Measurements from ENCODE around the gene ZFPL1.

The ZFPL1 gene

DNA sequence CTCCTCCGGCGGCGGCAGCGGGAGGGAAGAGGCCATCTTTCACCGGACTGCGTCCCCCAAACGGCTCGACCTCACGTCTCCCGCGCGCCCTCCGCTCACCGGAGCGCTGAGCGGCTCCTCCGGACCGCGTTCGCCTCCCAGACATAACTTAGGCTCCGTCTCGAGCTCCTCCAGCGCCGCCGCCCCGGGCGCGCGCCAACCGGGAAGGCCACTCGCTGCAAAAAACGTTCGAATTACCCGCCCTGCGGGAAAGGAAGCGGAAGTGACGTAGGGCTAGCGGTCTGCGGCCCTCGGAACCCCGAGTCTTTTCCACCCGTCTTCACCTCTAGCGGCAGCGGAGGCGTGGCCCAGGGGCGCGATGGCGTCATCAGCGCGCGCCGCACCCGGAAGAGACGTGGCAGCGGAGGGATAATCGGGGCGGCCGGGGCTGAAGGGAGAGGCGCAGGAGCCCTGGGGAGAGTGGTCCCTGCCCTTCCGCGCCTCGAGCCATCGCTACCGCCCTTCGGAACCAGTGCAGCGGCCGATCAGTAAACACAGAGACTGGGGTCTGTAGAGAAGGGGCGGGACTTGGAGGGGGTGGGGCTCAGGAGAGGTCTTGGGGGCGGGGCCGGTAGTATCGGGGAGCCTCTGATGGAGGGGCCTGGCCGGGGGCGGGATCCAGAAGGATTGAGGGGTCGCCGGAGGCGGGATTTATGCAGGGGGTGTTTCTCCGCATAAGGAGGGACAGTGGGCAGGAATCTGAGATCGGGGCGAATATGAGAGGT lies at the start of gene ZFPL1, which contains the start of gene CDCA5:
ZFPL1 (plus strand) TSS at position 389 of the 764 bp plus-strand sequence. CDS start 477 bp downstream, outside the sequence.
CDCA5 (minus strand) TSS at position 207 of the 764 bp plus-strand sequence; CDS start at position 145, 62 bp downstream.
- DNase-seq (ENCODE audit: low read depth), result peak; percentile 97
- H3K4me3 ChIP-seq (ENCODE audit: low read depth, low read length), result peak within 1 kb of the TSS; percentile 96
- TF ChIP-seq, protein P1, sequence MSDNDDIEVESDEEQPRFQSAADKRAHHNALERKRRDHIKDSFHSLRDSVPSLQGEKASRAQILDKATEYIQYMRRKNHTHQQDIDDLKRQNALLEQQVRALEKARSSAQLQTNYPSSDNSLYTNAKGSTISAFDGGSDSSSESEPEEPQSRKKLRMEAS (IDR thresholded peaks at IDR 0.05; ENCODE audit: low read depth, low read length), result peak; percentile 72; the same call in 1 of the 2 replicates
- TF ChIP-seq MYC (IDR thresholded peaks at IDR 0.05; ENCODE audit: low read depth, low read length) (peak; percentile 60), POLR2A (IDR thresholded peaks at IDR 0.05; ENCODE audit: extremely low read depth, insufficient read length) (peak; percentile 77)
- TF ChIP-seq, protein P2, sequence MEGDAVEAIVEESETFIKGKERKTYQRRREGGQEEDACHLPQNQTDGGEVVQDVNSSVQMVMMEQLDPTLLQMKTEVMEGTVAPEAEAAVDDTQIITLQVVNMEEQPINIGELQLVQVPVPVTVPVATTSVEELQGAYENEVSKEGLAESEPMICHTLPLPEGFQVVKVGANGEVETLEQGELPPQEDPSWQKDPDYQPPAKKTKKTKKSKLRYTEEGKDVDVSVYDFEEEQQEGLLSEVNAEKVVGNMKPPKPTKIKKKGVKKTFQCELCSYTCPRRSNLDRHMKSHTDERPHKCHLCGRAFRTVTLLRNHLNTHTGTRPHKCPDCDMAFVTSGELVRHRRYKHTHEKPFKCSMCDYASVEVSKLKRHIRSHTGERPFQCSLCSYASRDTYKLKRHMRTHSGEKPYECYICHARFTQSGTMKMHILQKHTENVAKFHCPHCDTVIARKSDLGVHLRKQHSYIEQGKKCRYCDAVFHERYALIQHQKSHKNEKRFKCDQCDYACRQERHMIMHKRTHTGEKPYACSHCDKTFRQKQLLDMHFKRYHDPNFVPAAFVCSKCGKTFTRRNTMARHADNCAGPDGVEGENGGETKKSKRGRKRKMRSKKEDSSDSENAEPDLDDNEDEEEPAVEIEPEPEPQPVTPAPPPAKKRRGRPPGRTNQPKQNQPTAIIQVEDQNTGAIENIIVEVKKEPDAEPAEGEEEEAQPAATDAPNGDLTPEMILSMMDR (IDR thresholded peaks at IDR 0.05; ENCODE audit: low read depth, low read length), result no peak

DNA sequence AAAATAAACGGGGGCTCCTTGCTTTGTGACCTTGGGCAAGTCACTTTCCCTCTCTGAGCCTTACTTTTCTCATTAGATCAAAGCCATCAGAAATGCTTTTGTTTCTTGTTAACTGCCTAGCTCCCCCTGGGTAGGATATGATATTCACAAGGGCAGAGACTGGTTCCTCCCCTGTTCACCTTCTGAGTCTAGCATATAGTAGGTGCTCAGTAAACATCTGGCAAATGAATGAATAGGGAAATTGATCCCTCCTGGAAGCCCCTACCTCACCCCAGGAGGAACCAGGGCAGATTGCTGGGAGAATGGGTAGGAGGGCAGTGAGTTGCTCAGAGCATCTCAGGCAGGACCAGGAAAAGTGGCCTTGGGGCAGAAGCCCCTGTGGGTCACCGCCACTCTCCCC lies 49.6 kb upstream of the ZFPL1 start:
- TF ChIP-seq, protein P1 (IDR thresholded peaks at IDR 0.05; ENCODE audit: low read depth, low read length), result no peak
- TF ChIP-seq MYC (IDR thresholded peaks at IDR 0.05; ENCODE audit: low read depth, low read length), result no peak
- TF ChIP-seq POLR2A (IDR thresholded peaks at IDR 0.05; ENCODE audit: extremely low read depth, insufficient read length), result no peak
- TF ChIP-seq, protein P2 (IDR thresholded peaks at IDR 0.05; ENCODE audit: low read depth, low read length), result no peak
- DNase-seq (ENCODE audit: low read depth), result no peak
- H3K4me3 ChIP-seq (ENCODE audit: low read depth, low read length), result no peak overlapping the region

DNA sequence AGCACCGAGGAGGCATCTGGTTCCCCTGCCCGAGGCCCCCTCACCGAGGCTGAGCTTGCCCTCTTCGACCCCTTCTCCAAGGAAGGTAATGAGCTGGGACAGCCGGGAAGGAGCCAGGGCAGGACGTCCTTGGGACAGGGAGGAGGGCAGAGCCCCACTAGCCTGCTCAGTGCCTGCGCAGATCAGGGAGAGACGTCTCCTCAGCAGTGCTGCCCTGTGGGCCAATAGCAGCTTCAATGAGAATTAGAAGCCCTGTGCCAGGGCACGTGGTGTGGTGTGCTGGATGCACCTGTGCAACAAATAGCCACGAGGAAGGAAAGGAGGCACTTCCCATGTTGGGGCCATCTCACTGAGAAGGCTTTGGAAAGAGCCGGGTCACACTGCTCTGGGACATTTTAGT lies 48.4 kb upstream of the ZFPL1 start:
- no peak for TF ChIP-seq MYC (IDR thresholded peaks at IDR 0.05; ENCODE audit: low read depth, low read length)
- TF ChIP-seq, protein P1 (IDR thresholded peaks at IDR 0.05; ENCODE audit: low read depth, low read length), result no peak
- TF ChIP-seq, protein P2 (IDR thresholded peaks at IDR 0.05; ENCODE audit: low read depth, low read length), result no peak
- no peak for TF ChIP-seq POLR2A (IDR thresholded peaks at IDR 0.05; ENCODE audit: extremely low read depth, insufficient read length)
- no peak for DNase-seq (ENCODE audit: low read depth)
- no peak overlapping the region for H3K4me3 ChIP-seq (ENCODE audit: low read depth, low read length)

DNA sequence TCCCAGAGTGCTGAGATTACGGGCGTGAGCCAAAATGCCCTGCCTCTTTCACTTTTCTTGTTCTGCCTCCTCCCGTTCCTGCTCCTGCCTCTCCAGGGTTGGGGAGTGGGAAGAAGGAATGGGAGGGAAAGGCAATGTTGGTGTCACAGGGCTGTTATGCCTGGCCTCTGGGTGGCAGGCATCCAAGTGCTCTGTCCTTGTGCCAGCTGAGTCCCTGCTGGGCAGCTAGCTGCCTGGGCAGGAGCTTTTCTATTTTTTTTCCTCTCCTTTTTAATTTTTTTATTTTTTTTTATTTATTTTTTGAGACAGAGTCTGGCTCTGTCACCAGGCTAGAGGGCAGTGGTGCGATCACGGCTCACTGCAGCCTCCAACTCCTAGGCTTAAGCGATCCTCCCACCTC lies 47.1 kb upstream of the ZFPL1 start:
- TF ChIP-seq, protein P1 (IDR thresholded peaks at IDR 0.05; ENCODE audit: low read depth, low read length), result no peak
- TF ChIP-seq, protein P2 (IDR thresholded peaks at IDR 0.05; ENCODE audit: low read depth, low read length), result no peak
- no peak for TF ChIP-seq POLR2A (IDR thresholded peaks at IDR 0.05; ENCODE audit: extremely low read depth, insufficient read length)
- no peak for TF ChIP-seq MYC (IDR thresholded peaks at IDR 0.05; ENCODE audit: low read depth, low read length)
- DNase-seq (ENCODE audit: low read depth), result no peak

DNA sequence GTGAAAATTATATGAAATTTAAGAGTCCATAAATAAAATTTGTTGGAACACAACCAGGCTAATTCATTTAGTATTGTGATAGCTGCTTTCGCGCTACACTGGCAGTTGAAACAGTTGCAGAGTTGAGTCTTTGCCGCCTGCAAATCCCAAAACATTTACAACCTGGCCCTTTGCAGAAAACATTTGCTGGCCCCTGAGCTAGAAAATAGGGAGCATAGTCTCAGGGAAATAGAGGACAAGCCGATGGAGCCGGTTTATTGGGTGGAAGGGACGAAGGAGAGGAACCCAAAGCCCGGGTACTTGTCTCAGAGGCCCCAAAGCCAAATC lies 43.5 kb upstream of the ZFPL1 start:
- H3K4me3 ChIP-seq (ENCODE audit: low read depth, low read length), result peak overlapping the region; percentile 81
- DNase-seq (ENCODE audit: low read depth), result no peak
- TF ChIP-seq, protein P1 (IDR thresholded peaks at IDR 0.05; ENCODE audit: low read depth, low read length), result no peak
- peak; percentile 51 for TF ChIP-seq POLR2A (IDR thresholded peaks at IDR 0.05; ENCODE audit: extremely low read depth, insufficient read length)
- TF ChIP-seq MYC (IDR thresholded peaks at IDR 0.05; ENCODE audit: low read depth, low read length), result no peak

More for the DNA sequence above, 47.1 kb upstream of the ZFPL1 start:
- no peak overlapping the region for H3K4me3 ChIP-seq (ENCODE audit: low read depth, low read length)
